NCI-H1694 treated with DMSO at 0.1 percent for 48 hours (cell line): Measurements from ENCODE around the gene TGFBRAP1.

Experiments used
- DNase-seq: peaks from one replicate; lab custom pipeline; 2025; lab: John Stamatoyannopoulos, UW

The TGFBRAP1 gene

GRCh38 chr2:105237045-105237765, 92.3 kb downstream of the TGFBRAP1 start:
- DNase-seq, result no peak

DNA sequence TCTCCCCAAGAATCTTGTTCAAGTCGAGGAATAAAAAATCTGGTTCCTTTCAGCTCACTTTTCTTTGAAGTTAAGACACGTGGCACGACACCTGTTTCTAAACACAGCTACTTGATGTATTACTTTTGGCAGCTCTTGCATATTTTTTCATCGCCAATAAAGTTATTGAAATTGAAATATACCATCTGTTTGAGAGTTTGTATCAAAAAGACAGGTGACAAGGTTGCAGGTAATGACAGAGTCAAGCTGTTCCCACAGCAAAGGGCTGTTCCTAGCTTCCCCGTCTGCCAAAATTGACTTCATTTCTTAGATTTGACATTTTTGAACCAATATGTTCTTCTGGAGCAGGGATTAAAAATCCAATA, 93.5 kb downstream of the TGFBRAP1 start:
- DNase-seq, result no peak

- peak; percentile 52 for DNase-seq
Measured at GRCh38 chr2:105235388-105236059, 94.0 kb downstream of the TGFBRAP1 start.

DNA sequence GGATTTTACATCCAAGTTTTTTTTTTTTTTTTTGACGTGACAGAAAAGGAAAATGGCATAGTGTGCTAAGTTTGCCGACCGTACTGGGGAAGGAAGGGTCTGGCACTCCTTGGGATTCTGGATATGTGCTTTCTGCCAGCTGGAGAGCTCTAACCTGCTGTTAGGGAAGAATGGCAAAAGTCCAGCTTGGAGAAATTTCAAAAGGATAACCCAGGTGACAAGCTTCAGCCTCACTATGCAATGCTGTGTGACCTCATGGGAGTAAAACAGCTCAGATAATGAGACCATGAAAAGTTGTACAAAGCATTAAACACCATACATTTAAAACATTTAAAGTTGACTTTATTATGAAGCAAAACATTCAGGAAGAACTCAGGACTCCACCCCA, 98.3 kb downstream of the TGFBRAP1 start:
- no peak for DNase-seq

DNA sequence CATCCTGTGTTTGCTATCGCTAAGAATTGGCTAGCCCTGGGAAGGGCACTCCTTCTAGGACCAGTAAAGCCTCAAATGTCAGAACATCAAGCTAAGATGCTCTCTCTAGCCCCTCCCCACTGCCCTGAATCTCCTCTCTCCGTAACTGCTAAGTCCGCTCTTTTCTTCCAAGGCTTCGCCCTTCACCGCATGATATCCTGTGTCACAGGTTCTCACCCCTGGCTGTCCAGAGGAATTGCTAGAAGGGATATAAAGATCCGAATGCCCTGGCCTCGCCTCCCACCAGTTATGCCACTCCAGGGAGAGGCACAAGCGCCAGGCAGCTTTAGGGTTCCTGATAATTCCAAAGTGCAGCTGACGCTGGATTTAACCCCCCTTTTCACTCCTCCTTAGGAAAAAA, 105.1 kb downstream of the TGFBRAP1 start:
- DNase-seq, result no peak

DNA sequence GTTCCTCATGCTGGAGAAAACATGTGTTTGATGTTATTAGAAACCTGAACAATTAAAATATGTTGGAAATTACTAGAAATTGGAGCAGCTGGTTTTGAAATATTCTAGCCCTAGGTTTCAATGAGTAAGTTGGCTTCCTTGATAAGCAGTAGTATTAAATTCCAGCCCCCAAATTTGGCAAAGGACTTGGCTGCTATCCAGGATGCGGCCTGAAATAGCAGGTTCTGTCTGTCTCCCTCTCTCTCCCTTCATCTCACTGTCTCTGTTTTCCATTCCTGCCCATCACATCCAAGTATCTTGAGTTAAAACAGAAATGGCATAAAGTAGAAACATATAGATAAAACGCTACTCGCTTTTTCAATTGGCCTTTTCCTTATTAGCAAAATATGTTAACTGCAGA, 108.9 kb downstream of the TGFBRAP1 start:
- DNase-seq, result no peak

DNA sequence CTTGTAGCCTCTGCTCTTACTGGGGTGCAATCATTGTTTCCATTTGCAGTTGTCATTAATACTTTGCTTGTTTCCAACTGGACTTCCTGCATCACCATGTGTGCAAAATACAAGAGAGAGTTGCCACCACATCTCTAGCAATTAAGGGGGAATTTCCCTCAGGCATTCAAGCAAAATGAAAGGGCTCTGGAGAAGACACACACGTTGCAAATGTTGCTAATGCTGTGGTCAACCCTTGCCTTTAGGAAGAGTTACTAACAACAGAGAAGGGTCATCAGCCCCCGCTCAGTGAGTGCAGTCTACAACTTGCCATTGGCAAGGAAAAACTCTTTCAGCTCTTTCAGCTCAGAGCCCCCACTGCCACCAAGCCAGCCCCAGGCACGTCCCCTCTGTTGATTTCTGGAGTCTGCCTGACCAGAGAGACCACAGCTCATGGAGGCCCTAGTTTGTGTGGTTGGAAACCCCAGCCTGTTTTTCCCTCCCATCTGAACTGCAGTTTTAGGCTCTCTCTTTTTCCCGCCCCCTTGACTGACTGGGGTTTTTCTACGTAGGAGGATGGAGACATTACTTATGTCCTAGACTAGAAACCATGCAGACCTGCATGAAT, 113.8 kb downstream of the TGFBRAP1 start:
- DNase-seq, result no peak
